Body of pancreas (tissue), 4 donors: ENCODE measurements around the gene NBEA.

Experiments used
- CTCF ChIP-seq, 7 experiments: fragments of 450-650 bp in 4 of 7; fragments of 200-600 bp in 3 of 7; sonication (generic) in 3 of 7; IDR thresholded peaks; one replicate each; pipeline ENCODE4 v1.5.1; 2016 to 2019; ENCODE audit warnings: antibody characterized with exemption in 7 of 7
- POLR2A ChIP-seq, 3 donors: fragments of 450-650 bp; IDR thresholded peaks; one replicate each; pipeline ENCODE4 v1.6.1; 2016; ENCODE audit warnings: antibody characterized with exemption in 3 of 3, mild to moderate bottlenecking in 2 of 3

- TF ChIP-seq CTCF (IDR thresholded peaks at IDR 0.05) (no peak), POLR2A (IDR thresholded peaks at IDR 0.05) (no peak)
Observed at GRCh38 chr13:34971473-34971872, 29.4 kb downstream of the NBEA start.
